HG02623 (cell line): ENCODE measurements around the gene KNSTRN.
A peak's percentile ranks its signal among the peaks of the same experiment; 100 is the strongest.

Source experiments
- ATAC-seq: cut with Tn5 transposase; IDR thresholded peaks from one replicate; pipeline ENCODE4 v1.9.1; 2021; ENCODE audit warnings: moderate library complexity; ENCODE audit not compliant: unreplicated experiment

The KNSTRN gene

GRCh38 chr15:40428185-40428584 lies 45.7 kb downstream of the KNSTRN start:
- ATAC-seq: no peak

- ATAC-seq: no peak
These were observed 46.7 kb downstream of the KNSTRN start for GRCh38 chr15:40429068-40429710.

GRCh38 chr15:40430271-40430805 lies 47.8 kb downstream of the KNSTRN start:
- ATAC-seq: no peak

GRCh38 chr15:40435023-40435709 lies 52.6 kb downstream of the KNSTRN start:
- ATAC-seq: no peak

- no peak for ATAC-seq
These were observed 53.2 kb downstream of the KNSTRN start for GRCh38 chr15:40435710-40436089.

- no peak for ATAC-seq
These were observed 53.8 kb downstream of the KNSTRN start for GRCh38 chr15:40436116-40436891.

GRCh38 chr15:40436892-40437751 lies 54.6 kb downstream of the KNSTRN start:
- ATAC-seq: no peak

GRCh38 chr15:40437752-40438687 lies 55.5 kb downstream of the KNSTRN start:
- ATAC-seq: no peak

GRCh38 chr15:40438712-40439111 lies 56.2 kb downstream of the KNSTRN start:
- ATAC-seq: no peak

GRCh38 chr15:40439461-40439959 lies 57.0 kb downstream of the KNSTRN start:
- no peak for ATAC-seq

- no peak for ATAC-seq
These were observed 57.6 kb downstream of the KNSTRN start for GRCh38 chr15:40439960-40440742.

GRCh38 chr15:40440743-40441564 lies 58.4 kb downstream of the KNSTRN start, which contains the start of gene BAHD1:
Gene BAHD1, plus strand, starts transcription at chr15:40440953. Its CDS starts 17,512 bp downstream, at chr15:40458465.
- peak; percentile 92 for ATAC-seq

- no peak for ATAC-seq
These were observed 59.3 kb downstream of the KNSTRN start for GRCh38 chr15:40441565-40442531.

- no peak for ATAC-seq
These were observed 60.7 kb downstream of the KNSTRN start for GRCh38 chr15:40443255-40443654.

- no peak for ATAC-seq
These were observed 61.3 kb downstream of the KNSTRN start for GRCh38 chr15:40443846-40444245.
